Measurements from ENCODE around the gene CCDC15.
"Not testable (repeated sequence)": the region's sequence is repeated elsewhere in the genome, so short reads cannot be mapped to it uniquely, and the experiment has no call there.

The CCDC15 gene

GRCh38 chr11:125053167-125053566 is 99.2 kb downstream of the CCDC15 start:
- no peak for DNase-seq
- TF ChIP-seq, protein P1, sequence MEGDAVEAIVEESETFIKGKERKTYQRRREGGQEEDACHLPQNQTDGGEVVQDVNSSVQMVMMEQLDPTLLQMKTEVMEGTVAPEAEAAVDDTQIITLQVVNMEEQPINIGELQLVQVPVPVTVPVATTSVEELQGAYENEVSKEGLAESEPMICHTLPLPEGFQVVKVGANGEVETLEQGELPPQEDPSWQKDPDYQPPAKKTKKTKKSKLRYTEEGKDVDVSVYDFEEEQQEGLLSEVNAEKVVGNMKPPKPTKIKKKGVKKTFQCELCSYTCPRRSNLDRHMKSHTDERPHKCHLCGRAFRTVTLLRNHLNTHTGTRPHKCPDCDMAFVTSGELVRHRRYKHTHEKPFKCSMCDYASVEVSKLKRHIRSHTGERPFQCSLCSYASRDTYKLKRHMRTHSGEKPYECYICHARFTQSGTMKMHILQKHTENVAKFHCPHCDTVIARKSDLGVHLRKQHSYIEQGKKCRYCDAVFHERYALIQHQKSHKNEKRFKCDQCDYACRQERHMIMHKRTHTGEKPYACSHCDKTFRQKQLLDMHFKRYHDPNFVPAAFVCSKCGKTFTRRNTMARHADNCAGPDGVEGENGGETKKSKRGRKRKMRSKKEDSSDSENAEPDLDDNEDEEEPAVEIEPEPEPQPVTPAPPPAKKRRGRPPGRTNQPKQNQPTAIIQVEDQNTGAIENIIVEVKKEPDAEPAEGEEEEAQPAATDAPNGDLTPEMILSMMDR (IDR thresholded peaks at IDR 0.05), result no peak
- Mint-ChIP-seq H3K4me3 (no peak overlapping the region), H3K4me1 (no peaks in the 10 kb centered on the region), H3K27me3 (ENCODE audit: low read depth, poor library complexity) (peaks cover 17% of the 10 kb centered on the region), H3K27ac (no peak overlapping the region), H3K9me3 (no peaks in the 10 kb centered on the region), H3K36me3 (ENCODE audit: low read depth) (no peaks in the 10 kb centered on the region)

DNA sequence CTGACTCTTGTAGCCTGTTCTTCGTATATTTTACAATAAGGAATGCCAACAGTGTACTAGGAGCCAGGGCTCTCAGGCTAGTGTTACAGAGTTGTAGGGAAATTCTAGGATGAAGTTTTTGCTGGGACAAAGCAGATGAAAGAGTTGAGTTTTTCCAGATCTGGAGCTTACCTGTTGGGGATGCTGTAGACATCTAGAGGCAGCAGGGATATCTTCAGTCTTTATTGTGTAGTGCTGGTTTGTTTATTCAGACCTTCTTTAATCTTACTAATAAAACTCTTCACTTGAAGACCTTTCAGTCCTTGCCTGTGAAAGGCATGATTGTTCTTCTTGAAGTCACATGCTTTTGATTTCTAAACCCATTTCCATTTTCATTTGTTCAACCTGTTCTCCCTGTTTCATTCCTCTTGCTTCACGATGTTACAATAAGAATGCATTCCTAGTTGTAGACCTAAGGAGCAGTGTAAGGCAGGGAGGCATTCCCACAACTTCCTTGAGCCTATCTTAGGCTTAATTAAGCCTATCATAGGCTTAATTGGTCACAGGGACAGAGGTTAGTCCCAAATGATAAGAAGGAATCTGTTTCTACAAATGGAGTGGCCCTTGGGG is 101.2 kb downstream of the CCDC15 start:
- Mint-ChIP-seq H3K36me3 (ENCODE audit: low read depth) (no peaks in the 10 kb centered on the region), H3K4me1 (no peaks in the 10 kb centered on the region), H3K4me3 (no peak overlapping the region), H3K27me3 (ENCODE audit: low read depth, poor library complexity) (peaks cover 27% of the 10 kb centered on the region), H3K27ac (no peak overlapping the region), H3K9me3 (no peaks in the 10 kb centered on the region)
- no peak for DNase-seq
- TF ChIP-seq, protein P1 (IDR thresholded peaks at IDR 0.05), result no peak

- not testable (repeated sequence) for DNase-seq; H3K27ac Mint-ChIP-seq; H3K4me1 Mint-ChIP-seq; H3K4me3 Mint-ChIP-seq; H3K9me3 Mint-ChIP-seq; H3K36me3 Mint-ChIP-seq (ENCODE audit: low read depth)
- H3K27me3 Mint-ChIP-seq (ENCODE audit: low read depth, poor library complexity), result peaks cover 36% of the 10 kb centered on the region
Observed at GRCh38 chr11:125056111-125056510, 102.1 kb downstream of the CCDC15 start.

DNA sequence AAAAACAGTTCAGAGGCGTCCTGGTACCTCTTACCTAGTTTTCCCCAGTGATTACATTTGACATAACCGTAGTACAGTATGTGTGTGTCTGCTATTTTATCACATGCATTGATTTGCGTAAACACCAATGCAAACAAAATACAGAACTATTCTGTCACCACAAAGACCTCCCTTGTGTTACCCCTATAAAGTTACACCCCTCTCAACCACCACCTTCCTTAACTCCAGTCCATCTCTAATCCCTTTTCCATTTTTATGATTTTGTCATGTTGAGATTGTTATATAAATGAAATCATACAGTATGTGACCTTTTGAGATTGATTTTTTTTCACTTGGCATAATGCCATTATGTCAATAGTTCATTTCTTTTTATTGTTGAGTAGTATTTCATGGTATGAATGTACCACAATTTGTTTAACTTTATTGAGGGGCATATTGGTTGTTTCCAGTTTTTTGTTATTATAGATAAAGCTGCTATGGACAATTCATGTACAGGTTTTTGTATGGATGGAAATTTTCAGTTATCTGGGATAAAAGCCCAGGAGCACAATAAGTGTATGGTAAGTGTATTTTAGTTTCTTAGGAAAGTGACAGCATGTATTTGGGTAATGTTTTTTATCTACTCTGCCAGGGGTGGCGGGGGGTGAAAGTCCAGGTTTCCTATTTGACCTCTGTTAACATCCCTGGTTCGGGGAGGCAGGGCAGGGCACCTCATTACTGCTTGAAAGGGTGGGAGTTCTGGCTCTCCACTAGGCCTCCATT is 103.1 kb downstream of the CCDC15 start:
- TF ChIP-seq, protein P1 (IDR thresholded peaks at IDR 0.05), result no peak
- H3K4me1 Mint-ChIP-seq, result no peaks in the 10 kb centered on the region

GRCh38 chr11:125057693-125058016 is 103.7 kb downstream of the CCDC15 start:
- Mint-ChIP-seq H3K36me3 (ENCODE audit: low read depth) (no peaks in the 10 kb centered on the region), H3K4me1 (no peaks in the 10 kb centered on the region), H3K4me3 (no peak overlapping the region), H3K27ac (no peak overlapping the region), H3K9me3 (no peaks in the 10 kb centered on the region), H3K27me3 (ENCODE audit: low read depth, poor library complexity) (peaks cover 52% of the 10 kb centered on the region)
- DNase-seq, result no peak
- TF ChIP-seq, protein P1 (IDR thresholded peaks at IDR 0.05), result no peak

More for the DNA sequence above, 103.1 kb downstream of the CCDC15 start:
- no peak overlapping the region for H3K4me3 Mint-ChIP-seq
- H3K36me3 Mint-ChIP-seq (ENCODE audit: low read depth), result no peaks in the 10 kb centered on the region
- no peak overlapping the region for H3K27ac Mint-ChIP-seq
- H3K27me3 Mint-ChIP-seq (ENCODE audit: low read depth, poor library complexity), result peaks cover 46% of the 10 kb centered on the region
- H3K9me3 Mint-ChIP-seq, result no peaks in the 10 kb centered on the region
- no peak for DNase-seq

DNA sequence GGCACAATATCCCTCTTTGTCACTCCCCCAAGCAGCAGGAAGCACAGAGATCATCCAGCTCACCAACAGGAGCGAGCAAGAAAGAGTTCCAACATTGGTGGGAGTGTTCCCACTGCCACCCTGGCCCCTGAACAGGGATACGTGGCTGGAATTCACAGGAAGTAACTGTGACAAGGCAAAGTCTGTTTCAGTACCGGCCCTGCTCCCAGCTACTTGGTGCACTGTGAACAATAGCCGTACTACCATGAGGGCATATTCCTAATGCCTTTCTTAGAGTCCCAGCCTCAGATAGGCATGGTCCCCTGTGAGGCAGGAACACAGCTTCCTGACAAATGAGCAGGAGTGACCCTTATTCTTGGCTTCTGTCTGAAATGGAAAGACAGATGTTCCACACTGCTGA is 107.3 kb downstream of the CCDC15 start:
- H3K27me3 Mint-ChIP-seq (ENCODE audit: low read depth, poor library complexity), result peaks cover 75% of the 10 kb centered on the region
- no peaks in the 10 kb centered on the region for H3K36me3 Mint-ChIP-seq (ENCODE audit: low read depth)
- TF ChIP-seq, protein P1 (IDR thresholded peaks at IDR 0.05), result no peak
- no peak for DNase-seq
- no peaks in the 10 kb centered on the region for H3K9me3 Mint-ChIP-seq
- H3K4me3 Mint-ChIP-seq, result no peak overlapping the region
- no peak overlapping the region for H3K27ac Mint-ChIP-seq
- peaks cover 5% of the 10 kb centered on the region for H3K4me1 Mint-ChIP-seq
